Spleen (tissue), 7 donors: ENCODE measurements around the gene SHISA9.

Source experiments
- POLR2A ChIP-seq, 3 donors: fragments of 450-650 bp; IDR thresholded peaks; one replicate each; pipeline ENCODE4 v1.5.1; 2017; ENCODE audit warnings: antibody characterized with exemption in 3 of 3, mild to moderate bottlenecking in 1 of 3
- TF ChIP-seq, protein P1 (sequence below), 11 experiments: fragments of 200-600 bp in 7 of 11; fragments of 450-650 bp in 4 of 11; sonication (generic) in 4 of 11; IDR thresholded peaks in 8 of 11; conservative IDR thresholded peaks in 3 of 11; 1 replicate in 7 of 11; 2 replicates in 4 of 11; pipeline versions ENCODE4 v1.4.0 to v1.8.0; 2016 to 2021; ENCODE audit warnings: antibody characterized with exemption in 11 of 11, inconsistent platforms in 4 of 11, mild to moderate bottlenecking in 1 of 11
- donor health status: DM: no; HTN: no; CAD: no; lungs with moderate emphysema.
- donor health status: DM: no; HTN: no; CAD: no.
- donor health status: DM: no; HTN: no; CAD: no.

GRCh38 chr16:13106464-13106863 lies 205.1 kb downstream of the SHISA9 start:
- TF ChIP-seq POLR2A (IDR thresholded peaks at IDR 0.05), result no peak
- TF ChIP-seq, protein P1, sequence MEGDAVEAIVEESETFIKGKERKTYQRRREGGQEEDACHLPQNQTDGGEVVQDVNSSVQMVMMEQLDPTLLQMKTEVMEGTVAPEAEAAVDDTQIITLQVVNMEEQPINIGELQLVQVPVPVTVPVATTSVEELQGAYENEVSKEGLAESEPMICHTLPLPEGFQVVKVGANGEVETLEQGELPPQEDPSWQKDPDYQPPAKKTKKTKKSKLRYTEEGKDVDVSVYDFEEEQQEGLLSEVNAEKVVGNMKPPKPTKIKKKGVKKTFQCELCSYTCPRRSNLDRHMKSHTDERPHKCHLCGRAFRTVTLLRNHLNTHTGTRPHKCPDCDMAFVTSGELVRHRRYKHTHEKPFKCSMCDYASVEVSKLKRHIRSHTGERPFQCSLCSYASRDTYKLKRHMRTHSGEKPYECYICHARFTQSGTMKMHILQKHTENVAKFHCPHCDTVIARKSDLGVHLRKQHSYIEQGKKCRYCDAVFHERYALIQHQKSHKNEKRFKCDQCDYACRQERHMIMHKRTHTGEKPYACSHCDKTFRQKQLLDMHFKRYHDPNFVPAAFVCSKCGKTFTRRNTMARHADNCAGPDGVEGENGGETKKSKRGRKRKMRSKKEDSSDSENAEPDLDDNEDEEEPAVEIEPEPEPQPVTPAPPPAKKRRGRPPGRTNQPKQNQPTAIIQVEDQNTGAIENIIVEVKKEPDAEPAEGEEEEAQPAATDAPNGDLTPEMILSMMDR (IDR thresholded peaks at IDR 0.05 in 8 of 11, conservative IDR thresholded peaks at IDR 0.05 in 3 of 11), result no peak
